Right renal pelvis (tissue), 4 donors: Measurements from ENCODE around the gene DENND1A. TPM values are rescaled to one million over a fixed set of nuclear protein-coding genes. Genes with fewer than 3 reads are reported as not detected.
A peak's percentile ranks its signal among the peaks of the same experiment; 100 is the strongest.
"Not testable (repeated sequence)": the region's sequence is repeated elsewhere in the genome, so short reads cannot be mapped to it uniquely, and the experiment has no call there.

Source experiments
- DNase-seq, 4 donors: peaks; one replicate each; pipeline ENCODE4 v3.0.0-alpha.2; 2013; ENCODE audit warnings: low read depth in 4 of 4, low spot score in 3 of 4, missing footprints in 1 of 4
- polyA plus RNA-seq, 4 donors: library from polyadenylated mRNA; unstranded; fragments of 120-200 nt; gene quantifications; one replicate each; pipeline ENCODE4 v1.2.1, GENCODE V29; 2013; ENCODE audit not compliant: insufficient read length in 4 of 4

DENND1A gene
- polyA plus RNA-seq, 4 donors = 21.3 to 24.4 (median 23.3) TPM

- no peak for DNase-seq
Observed at GRCh38 chr9:123336959-123337358, 593.0 kb downstream of the DENND1A start.

- no peak for DNase-seq
Observed at GRCh38 chr9:123336449-123336848, 593.5 kb downstream of the DENND1A start.

- no peak for DNase-seq
Observed at GRCh38 chr9:123335986-123336329, 594.0 kb downstream of the DENND1A start.

- peak in 2 of 4 donors; percentile 48 to 51 for DNase-seq
Observed at GRCh38 chr9:123335193-123335985, 594.5 kb downstream of the DENND1A start.

- DNase-seq = no peak
Observed at GRCh38 chr9:123334639-123335038, 595.3 kb downstream of the DENND1A start.

- DNase-seq = not testable (repeated sequence)
Observed at GRCh38 chr9:123333058-123333669, 596.8 kb downstream of the DENND1A start.

- DNase-seq = no peak
Observed at GRCh38 chr9:123331346-123332060, 598.4 kb downstream of the DENND1A start.

Other genes starting within 250 kb of the DENND1A start
- gene LHX2, start 81.6 kb upstream of the DENND1A start, polyA plus RNA-seq = under 1 TPM in 3 of 4 donors, not detected in 1; 0.28 to 0.49 (median 0.29) TPM